ENCODE results near the gene AK4. TPM values are rescaled to one million over a fixed set of nuclear protein-coding genes. Genes with fewer than 3 reads are reported as not detected.

Gene AK4
- total and polyA plus RNA-seq, 2 of the 8 experiments (the other 6 are each of a cell fraction or from before 2014, with no cell fraction given) = 64.5 to 175 TPM

DNA sequence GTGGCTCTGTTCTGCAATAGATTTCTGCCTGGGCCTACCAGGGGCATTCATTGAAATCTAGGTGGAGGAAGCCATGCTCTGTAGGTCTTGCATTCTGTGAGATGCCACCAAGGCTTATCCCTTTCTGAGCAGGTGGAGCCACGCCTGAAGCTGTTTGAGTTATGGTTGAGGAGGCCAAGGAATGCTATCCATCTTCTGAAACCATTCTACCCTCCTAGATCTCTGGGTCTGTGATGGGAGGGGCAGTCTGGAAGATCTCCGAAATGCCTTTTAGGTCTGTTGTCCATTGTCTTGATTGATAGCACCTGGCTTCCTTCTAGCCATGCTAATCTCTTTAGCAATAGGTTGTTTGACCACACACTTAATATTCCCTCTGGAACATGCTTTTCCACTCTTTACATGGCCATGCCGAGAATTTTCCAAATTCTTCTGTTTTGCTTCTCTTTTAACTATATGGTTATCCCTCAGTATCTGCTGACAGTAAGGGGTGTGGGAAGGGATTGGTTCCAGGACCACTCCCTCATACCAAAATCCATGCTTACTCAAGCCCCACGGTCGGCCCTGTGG, 45.2 kb downstream of the AK4 start (continued):
- TF ChIP-seq TCF12 (IDR thresholded peaks at IDR 0.05; ENCODE audit: low read depth, low read length) (no peak), SIRT6 (IDR thresholded peaks at IDR 0.05; ENCODE audit: low read length) (no peak), YY1 (IDR thresholded peaks at IDR 0.05; ENCODE audit: low read depth, low read length) (no peak)

Data from H1 (cell line).